ENCODE measurements around the gene NSDHL.

DNA sequence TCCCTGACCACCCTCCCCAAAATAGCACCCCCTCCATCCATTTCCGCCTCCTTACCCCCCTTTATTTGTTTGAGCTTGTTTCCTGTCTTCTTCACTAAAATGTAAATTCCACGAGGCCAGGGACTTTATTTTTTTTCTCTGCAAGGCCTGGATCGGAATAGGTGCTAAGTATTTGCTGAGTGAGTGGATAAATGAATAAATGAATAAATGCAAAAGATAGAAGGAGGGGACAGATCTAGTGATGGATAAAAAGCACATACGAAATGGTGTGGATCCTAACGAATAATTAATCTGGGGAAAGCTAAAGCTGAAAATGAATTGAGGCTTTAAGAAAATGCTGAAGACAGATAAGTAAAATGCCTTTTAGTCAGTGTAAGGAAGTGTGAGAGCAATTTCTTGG, 12.5 kb upstream of the NSDHL start:
- TF ChIP-seq, protein P1, sequence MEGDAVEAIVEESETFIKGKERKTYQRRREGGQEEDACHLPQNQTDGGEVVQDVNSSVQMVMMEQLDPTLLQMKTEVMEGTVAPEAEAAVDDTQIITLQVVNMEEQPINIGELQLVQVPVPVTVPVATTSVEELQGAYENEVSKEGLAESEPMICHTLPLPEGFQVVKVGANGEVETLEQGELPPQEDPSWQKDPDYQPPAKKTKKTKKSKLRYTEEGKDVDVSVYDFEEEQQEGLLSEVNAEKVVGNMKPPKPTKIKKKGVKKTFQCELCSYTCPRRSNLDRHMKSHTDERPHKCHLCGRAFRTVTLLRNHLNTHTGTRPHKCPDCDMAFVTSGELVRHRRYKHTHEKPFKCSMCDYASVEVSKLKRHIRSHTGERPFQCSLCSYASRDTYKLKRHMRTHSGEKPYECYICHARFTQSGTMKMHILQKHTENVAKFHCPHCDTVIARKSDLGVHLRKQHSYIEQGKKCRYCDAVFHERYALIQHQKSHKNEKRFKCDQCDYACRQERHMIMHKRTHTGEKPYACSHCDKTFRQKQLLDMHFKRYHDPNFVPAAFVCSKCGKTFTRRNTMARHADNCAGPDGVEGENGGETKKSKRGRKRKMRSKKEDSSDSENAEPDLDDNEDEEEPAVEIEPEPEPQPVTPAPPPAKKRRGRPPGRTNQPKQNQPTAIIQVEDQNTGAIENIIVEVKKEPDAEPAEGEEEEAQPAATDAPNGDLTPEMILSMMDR (conservative IDR thresholded peaks at IDR 0.05; ENCODE audit: low read depth, low read length), result no peak
- TF ChIP-seq CEBPB (IDR thresholded peaks at IDR 0.05; ENCODE audit: low read depth, low read length) (no peak), RFX5 (IDR thresholded peaks at IDR 0.05; ENCODE audit: low read depth, low read length) (no peak), POLR2A (IDR thresholded peaks at IDR 0.05; ENCODE audit: low read depth, low read length) (no peak), RCOR1 (IDR thresholded peaks at IDR 0.05; ENCODE audit: insufficient replicate concordance, low read length) (no peak), MXI1 (IDR thresholded peaks at IDR 0.05; ENCODE audit: borderline replicate concordance, low read depth, low read length) (no peak), MAFK (IDR thresholded peaks at IDR 0.05; ENCODE audit: low read depth, low read length) (no peak), SMC3 (IDR thresholded peaks at IDR 0.05; ENCODE audit: low read depth, low read length) (no peak), RAD21 (IDR thresholded peaks at IDR 0.05; ENCODE audit: low read length) (no peak), FOS (IDR thresholded peaks at IDR 0.05; ENCODE audit: low read depth, low read length) (no peak), BHLHE40 (IDR thresholded peaks at IDR 0.05; ENCODE audit: low read depth, low read length) (no peak)
- TF ChIP-seq, protein P2, sequence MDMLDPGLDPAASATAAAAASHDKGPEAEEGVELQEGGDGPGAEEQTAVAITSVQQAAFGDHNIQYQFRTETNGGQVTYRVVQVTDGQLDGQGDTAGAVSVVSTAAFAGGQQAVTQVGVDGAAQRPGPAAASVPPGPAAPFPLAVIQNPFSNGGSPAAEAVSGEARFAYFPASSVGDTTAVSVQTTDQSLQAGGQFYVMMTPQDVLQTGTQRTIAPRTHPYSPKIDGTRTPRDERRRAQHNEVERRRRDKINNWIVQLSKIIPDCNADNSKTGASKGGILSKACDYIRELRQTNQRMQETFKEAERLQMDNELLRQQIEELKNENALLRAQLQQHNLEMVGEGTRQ (IDR thresholded peaks at IDR 0.05; ENCODE audit: low read depth, low read length), result no peak
- TF ChIP-seq, protein P3, sequence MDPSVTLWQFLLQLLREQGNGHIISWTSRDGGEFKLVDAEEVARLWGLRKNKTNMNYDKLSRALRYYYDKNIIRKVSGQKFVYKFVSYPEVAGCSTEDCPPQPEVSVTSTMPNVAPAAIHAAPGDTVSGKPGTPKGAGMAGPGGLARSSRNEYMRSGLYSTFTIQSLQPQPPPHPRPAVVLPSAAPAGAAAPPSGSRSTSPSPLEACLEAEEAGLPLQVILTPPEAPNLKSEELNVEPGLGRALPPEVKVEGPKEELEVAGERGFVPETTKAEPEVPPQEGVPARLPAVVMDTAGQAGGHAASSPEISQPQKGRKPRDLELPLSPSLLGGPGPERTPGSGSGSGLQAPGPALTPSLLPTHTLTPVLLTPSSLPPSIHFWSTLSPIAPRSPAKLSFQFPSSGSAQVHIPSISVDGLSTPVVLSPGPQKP (IDR thresholded peaks at IDR 0.05; ENCODE audit: borderline replicate concordance, low read depth, low read length), result no peak
